OCI-LY1 (cell line): ENCODE results near the gene CEP112.

Experiments used
- H2AFZ ChIP-seq: fragments of 200-600 bp; sonication (generic), shearing (Covaris generic); 2 replicates; pipeline ENCODE4 v1.6.0; 2014; ENCODE audit warnings: antibody characterized with exemption, mild to moderate bottlenecking, low read length
- H3F3A ChIP-seq: fragments of 200-600 bp; sonication (generic), shearing (Covaris generic); 2 replicates; pipeline ENCODE4 v1.6.0; 2014; ENCODE audit warnings: mild to moderate bottlenecking, antibody characterized with exemption, low read length, moderate library complexity; ENCODE audit not compliant: insufficient read depth
- H3K27ac ChIP-seq: fragments of 200-600 bp; sonication (generic); 2 replicates; pipeline ENCODE4 v1.5.1; 2014; ENCODE audit warnings: low read length, mixed run types, mild to moderate bottlenecking, low read depth; ENCODE audit not compliant: poor library complexity, severe bottlenecking
- H3K27me3 ChIP-seq: fragments of 200-600 bp; sonication (generic); 2 replicates; pipeline ENCODE4 v1.6.0; 2014; ENCODE audit warnings: antibody characterized with exemption, mild to moderate bottlenecking, low read length, moderate library complexity; ENCODE audit not compliant: insufficient read depth
- H3K36me3 ChIP-seq: fragments of 200-600 bp; sonication (generic); 2 replicates; pipeline ENCODE4 v1.6.1; 2014; ENCODE audit warnings: mild to moderate bottlenecking, antibody characterized with exemption, low read length, moderate library complexity, mixed read lengths; ENCODE audit not compliant: insufficient read depth
- H3K4me1 ChIP-seq: fragments of 200-600 bp; sonication (generic); 2 replicates; pipeline ENCODE4 v1.5.1; 2014; ENCODE audit warnings: mild to moderate bottlenecking, low read length, moderate library complexity; ENCODE audit not compliant: insufficient read depth, severe bottlenecking
- H3K4me2 ChIP-seq: fragments of 200-600 bp; sonication (generic), shearing (Covaris generic); 2 replicates; pipeline ENCODE4 v1.6.1; 2014; ENCODE audit warnings: low read length
- H3K4me3 ChIP-seq: fragments of 200-600 bp; sonication (generic); 2 replicates; pipeline ENCODE4 v1.5.1; 2014; ENCODE audit warnings: low read length, low read depth, mild to moderate bottlenecking, mixed read lengths; ENCODE audit not compliant: poor library complexity, severe bottlenecking
- H3K79me2 ChIP-seq: fragments of 200-600 bp; shearing (Covaris generic); 2 replicates; pipeline ENCODE4 v1.6.1; 2016; ENCODE audit warnings: mixed run types, low read length, mixed read lengths; ENCODE audit not compliant: insufficient read depth
- H3K9ac ChIP-seq: fragments of 200-600 bp; sonication (generic), shearing (Covaris generic); 2 replicates; pipeline ENCODE4 v1.6.1; 2014; ENCODE audit warnings: mild to moderate bottlenecking, low read length, mixed read lengths
- H3K9me2 ChIP-seq: fragments of 200-600 bp; sonication (generic), shearing (Covaris generic); 2 replicates; pipeline ENCODE4 v1.6.1; 2014; ENCODE audit warnings: low read depth, mild to moderate bottlenecking, low read length, mixed read lengths
- H3K9me3 ChIP-seq: fragments of 200-600 bp; shearing (Covaris generic); 2 replicates; pipeline ENCODE4 v1.6.1; 2014; ENCODE audit warnings: low read length, mixed read lengths
- H4K20me1 ChIP-seq: fragments of 200-600 bp; sonication (generic), shearing (Covaris generic); 2 replicates; pipeline ENCODE4 v1.6.0; 2016; ENCODE audit warnings: mild to moderate bottlenecking, low read length; ENCODE audit not compliant: insufficient read depth
- CTCF ChIP-seq: fragments of 200-600 bp; sonication (generic), shearing (Covaris generic); IDR thresholded peaks from 2 replicates; pipeline ENCODE4 v1.5.1; 2017; ENCODE audit warnings: mild to moderate bottlenecking, antibody characterized with exemption, low read length, moderate library complexity, mixed read lengths
- EZH2 ChIP-seq: fragments of 200-600 bp; sonication (generic), shearing (Covaris generic); IDR thresholded peaks from 2 replicates; pipeline ENCODE4 v1.8.0; 2017; ENCODE audit warnings: borderline replicate concordance, mixed run types, mild to moderate bottlenecking, antibody characterized with exemption, low read length, moderate library complexity, mixed read lengths

The CEP112 gene

GRCh38 chr17:66207936-66208335 is 16.0 kb upstream of the CEP112 start:
- no peaks in the 10 kb centered on the region for H4K20me1 ChIP-seq
- H3K27ac ChIP-seq, result no peak overlapping the region
- TF ChIP-seq EZH2 (no peak), CTCF (no peak)
- H3F3A ChIP-seq, result no peaks in the 10 kb centered on the region
- H3K4me2 ChIP-seq, result no peak overlapping the region
- H3K4me1 ChIP-seq, result no peaks in the 10 kb centered on the region
- H3K4me3 ChIP-seq, result no peak overlapping the region
- H3K9ac ChIP-seq, result no peak overlapping the region
- no peaks in the 10 kb centered on the region; the same call in 1 of the 2 replicates for H3K36me3 ChIP-seq
- H3K9me2 ChIP-seq, result no peaks in the 10 kb centered on the region
- no peak overlapping the region for H2AFZ ChIP-seq
- H3K79me2 ChIP-seq, result no peaks in the 10 kb centered on the region
- H3K9me3 ChIP-seq, result no peaks in the 10 kb centered on the region
- no peaks in the 10 kb centered on the region; the same call in 1 of the 2 replicates for H3K27me3 ChIP-seq

DNA sequence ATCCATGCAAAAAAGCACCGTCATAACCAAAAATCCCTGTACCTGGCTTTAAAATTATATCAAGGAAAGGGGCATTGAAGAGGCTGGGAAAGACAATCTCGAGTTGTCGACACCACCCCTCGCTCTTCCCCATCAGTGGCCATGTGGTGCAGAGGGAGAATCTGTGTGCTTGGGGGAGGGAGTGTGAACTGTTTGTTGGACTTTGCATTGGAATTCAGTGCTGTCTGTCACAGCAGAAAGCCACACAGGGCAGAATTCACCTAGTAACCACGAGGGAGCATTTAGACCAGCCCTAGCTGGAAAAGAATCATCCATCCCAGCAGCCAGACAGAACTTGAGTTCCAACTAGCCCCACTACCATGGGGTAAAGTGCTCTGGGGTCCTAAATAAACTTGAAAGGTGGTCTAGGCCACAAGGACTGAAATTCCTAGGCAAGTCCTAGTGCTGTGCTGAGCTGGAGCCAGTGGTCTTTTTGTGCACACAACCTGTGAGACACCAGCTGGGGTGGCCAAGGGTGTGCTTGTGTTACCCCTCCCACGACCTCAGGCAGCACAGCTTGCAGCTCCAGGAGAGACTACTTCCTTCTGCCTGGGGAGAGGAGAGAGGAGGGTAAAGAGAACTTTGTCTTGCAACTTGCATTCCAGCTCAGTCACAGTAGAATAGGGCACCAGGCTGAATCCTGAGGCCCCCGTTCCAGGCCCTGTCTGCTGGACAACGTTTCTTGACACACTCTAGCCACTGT is 11.5 kb upstream of the CEP112 start:
- H3K9ac ChIP-seq, result no peak overlapping the region
- no peak overlapping the region for H2AFZ ChIP-seq
- no peaks in the 10 kb centered on the region for H3K9me2 ChIP-seq
- no peak overlapping the region for H3K4me2 ChIP-seq
- no peaks in the 10 kb centered on the region for H3K9me3 ChIP-seq
- no peak overlapping the region for H3K27ac ChIP-seq
- no peaks in the 10 kb centered on the region for H3K4me1 ChIP-seq
- no peak overlapping the region for H3K4me3 ChIP-seq
- no peaks in the 10 kb centered on the region for H3K27me3 ChIP-seq
- H4K20me1 ChIP-seq, result no peaks in the 10 kb centered on the region
- H3K79me2 ChIP-seq, result no peaks in the 10 kb centered on the region
- TF ChIP-seq CTCF (no peak), EZH2 (no peak)
- H3F3A ChIP-seq, result no peaks in the 10 kb centered on the region
- H3K36me3 ChIP-seq, result no peaks in the 10 kb centered on the region; the same call in 1 of the 2 replicates

GRCh38 chr17:66200685-66201092 is 8.8 kb upstream of the CEP112 start:
- Histone ChIP-seq H3K27me3 (no peaks in the 10 kb centered on the region), H2AFZ (no peak overlapping the region), H4K20me1 (no peaks in the 10 kb centered on the region), H3K9me3 (no peaks in the 10 kb centered on the region), H3K79me2 (no peaks in the 10 kb centered on the region), H3K4me1 (no peaks in the 10 kb centered on the region), H3K36me3 (no peaks in the 10 kb centered on the region), H3K9ac (no peak overlapping the region), H3F3A (no peaks in the 10 kb centered on the region), H3K4me2 (no peak overlapping the region), H3K9me2 (no peaks in the 10 kb centered on the region), H3K4me3 (no peak overlapping the region), H3K27ac (no peak overlapping the region)
- no peak for TF ChIP-seq EZH2
- TF ChIP-seq CTCF, result peak; percentile 90
